ENCODE data around the gene TCF4.

- TF ChIP-seq CTCF (IDR thresholded peaks at IDR 0.05) (no peak), EP300 (IDR thresholded peaks at IDR 0.05; ENCODE audit: low read depth) (no peak), POLR2AphosphoS5 (IDR thresholded peaks at IDR 0.05) (no peak), POLR2A (IDR thresholded peaks at IDR 0.05) (no peak)
These were observed 287.0 kb downstream of the TCF4 start for GRCh38 chr18:55300936-55301531.
